Activated naive CD4-positive, alpha-beta T cell treated with anti-CD3 and anti-CD28 coated beads, Interleukin-2, amount 50 U/mL, for 72 hours (primary cell): Measurements from ENCODE around the gene MEA1. TPM values are rescaled to one million over a fixed set of nuclear protein-coding genes. Genes with fewer than 3 reads are reported as not detected.
"Not testable (repeated sequence)": the region's sequence is repeated elsewhere in the genome, so short reads cannot be mapped to it uniquely, and the experiment has no call there.

Experiments used
- ATAC-seq, 2 donors: fragments of 150-1000 bp; cut with Tn5 transposase; 2 replicates each; pipeline ENCODE4 v1.10.0; 2021; ENCODE audit warnings: mild to moderate bottlenecking in 2 of 2, moderate library complexity in 2 of 2
- DNase-seq, 2 donors: peaks; one replicate each; pipeline ENCODE4 v3.0.0; 2021 to 2022; ENCODE audit warnings: low spot score in 2 of 2
- H3K27ac Mint-ChIP-seq, 2 donors: one replicate each; pipeline ENCODE4 v1.8.0; 2022; ENCODE audit warnings: mild to moderate bottlenecking in 2 of 2, mixed read lengths in 2 of 2
- H3K36me3 Mint-ChIP-seq, 2 donors: one replicate each; pipeline ENCODE4 v1.8.0; 2022; ENCODE audit warnings: mixed read lengths in 2 of 2
- H3K9me3 Mint-ChIP-seq, 2 donors: one replicate each; pipeline ENCODE4 v1.8.0; 2022; ENCODE audit warnings: mixed read lengths in 2 of 2
- total RNA-seq, 2 donors: library from RNA; stranded (reverse); gene quantifications; one replicate each; pipeline ENCODE4 v1.2.3, GENCODE V29; 2022

The MEA1 gene
- total RNA-seq, 2 donors from 2014 or later = 79.4 to 83.6 TPM

DNA sequence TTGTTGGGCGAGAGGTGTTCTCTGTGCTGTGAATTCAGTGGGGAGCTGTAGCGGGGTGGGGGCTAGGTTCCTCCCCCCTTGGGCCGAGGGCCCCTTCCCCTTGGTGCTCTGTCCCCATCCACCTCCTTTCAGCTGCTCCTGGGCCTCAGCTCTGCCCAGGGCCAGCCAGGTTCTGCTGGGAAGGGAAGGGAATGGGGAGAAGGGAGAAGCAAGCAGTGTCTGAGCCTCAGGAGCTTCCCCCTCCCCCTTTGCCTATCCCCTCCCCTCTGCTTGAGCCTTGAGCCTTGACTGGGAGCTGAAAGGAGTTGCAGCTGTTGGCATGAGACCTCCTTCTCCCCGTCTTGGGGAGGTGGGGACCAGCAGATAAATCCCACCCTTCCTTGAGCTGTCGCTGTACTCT lies 7.1 kb upstream of the MEA1 start:
- H3K36me3 Mint-ChIP-seq = peaks cover 9 to 13% of the 10 kb centered on the region in 2 donors
- no peaks in the 10 kb centered on the region for H3K9me3 Mint-ChIP-seq
- ATAC-seq = peak in 1 of 2 donors; percentile 6
- DNase-seq = no peak
- peak overlapping the region in 1 of 2 donors; percentile 86 for H3K27ac Mint-ChIP-seq

DNA sequence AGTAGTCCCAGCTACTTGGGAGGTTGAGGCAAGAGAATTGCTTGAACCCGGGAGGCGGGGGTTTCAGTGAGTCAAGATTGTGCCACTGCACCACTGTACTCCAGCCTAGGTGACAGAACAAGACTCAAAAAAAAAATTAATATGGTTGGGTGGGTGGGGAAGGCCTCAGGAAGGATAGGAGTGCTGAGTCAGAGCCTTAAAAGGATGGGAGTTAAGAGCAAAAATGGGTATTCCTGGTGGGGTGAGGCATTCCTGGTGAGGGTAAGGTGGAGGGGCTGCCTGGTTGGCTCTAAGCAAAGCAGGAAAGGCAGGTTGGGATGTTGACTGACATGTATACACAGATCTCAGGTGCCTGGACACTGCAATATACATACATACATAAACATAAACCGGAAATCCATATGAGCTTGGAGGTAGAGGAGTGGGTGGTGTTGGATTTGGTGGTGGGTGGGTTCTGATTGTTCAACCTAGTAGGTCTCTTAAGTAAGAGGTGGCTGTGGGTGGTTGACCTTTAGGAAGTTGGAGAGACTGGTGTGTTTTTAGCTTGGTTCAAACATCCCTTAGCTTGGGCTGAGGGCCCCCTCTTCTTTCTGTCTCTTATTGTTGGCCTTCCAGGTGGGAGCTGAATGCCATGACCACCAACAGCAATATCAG lies 6.4 kb upstream of the MEA1 start:
- no peak for ATAC-seq
- no peak for DNase-seq
- H3K36me3 Mint-ChIP-seq = peaks cover 6 to 13% of the 10 kb centered on the region in 2 donors
- no peaks in the 10 kb centered on the region for H3K9me3 Mint-ChIP-seq
- H3K27ac Mint-ChIP-seq = peak overlapping the region; percentile 58 to 86

DNA sequence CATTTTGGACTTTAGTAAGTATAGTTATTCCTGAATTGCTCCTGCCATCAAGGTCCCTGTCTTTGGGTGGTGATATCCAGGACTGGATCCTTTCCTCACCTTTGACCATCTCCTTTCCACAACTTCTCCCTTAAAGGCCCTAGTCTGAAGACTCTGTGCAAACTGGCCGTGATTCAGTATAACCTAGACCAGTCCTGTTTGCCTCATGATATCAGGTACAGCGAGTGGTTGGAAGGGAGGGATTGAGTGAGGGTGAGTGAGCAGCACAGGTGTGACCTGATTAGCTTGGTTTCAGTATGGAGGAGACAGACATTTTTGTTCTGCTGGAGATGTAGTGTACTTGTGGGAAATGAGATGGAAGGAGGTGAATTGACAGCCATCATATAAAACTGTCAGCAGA lies 5.4 kb upstream of the MEA1 start:
- ATAC-seq (no peak), DNase-seq (no peak)
- Mint-ChIP-seq H3K9me3 (no peaks in the 10 kb centered on the region), H3K27ac (peak overlapping the region in 1 of 2 donors; percentile 46), H3K36me3 (peaks cover 3 to 6% of the 10 kb centered on the region in 2 donors)

GRCh38 chr6:43016943-43017334 lies 3.2 kb upstream of the MEA1 start:
- Mint-ChIP-seq H3K36me3 (peaks cover 13 to 24% of the 10 kb centered on the region in 2 donors), H3K27ac (peak overlapping the region in 1 of 2 donors; percentile 70), H3K9me3 (no peaks in the 10 kb centered on the region)
- ATAC-seq (no peak), DNase-seq (no peak)

DNA sequence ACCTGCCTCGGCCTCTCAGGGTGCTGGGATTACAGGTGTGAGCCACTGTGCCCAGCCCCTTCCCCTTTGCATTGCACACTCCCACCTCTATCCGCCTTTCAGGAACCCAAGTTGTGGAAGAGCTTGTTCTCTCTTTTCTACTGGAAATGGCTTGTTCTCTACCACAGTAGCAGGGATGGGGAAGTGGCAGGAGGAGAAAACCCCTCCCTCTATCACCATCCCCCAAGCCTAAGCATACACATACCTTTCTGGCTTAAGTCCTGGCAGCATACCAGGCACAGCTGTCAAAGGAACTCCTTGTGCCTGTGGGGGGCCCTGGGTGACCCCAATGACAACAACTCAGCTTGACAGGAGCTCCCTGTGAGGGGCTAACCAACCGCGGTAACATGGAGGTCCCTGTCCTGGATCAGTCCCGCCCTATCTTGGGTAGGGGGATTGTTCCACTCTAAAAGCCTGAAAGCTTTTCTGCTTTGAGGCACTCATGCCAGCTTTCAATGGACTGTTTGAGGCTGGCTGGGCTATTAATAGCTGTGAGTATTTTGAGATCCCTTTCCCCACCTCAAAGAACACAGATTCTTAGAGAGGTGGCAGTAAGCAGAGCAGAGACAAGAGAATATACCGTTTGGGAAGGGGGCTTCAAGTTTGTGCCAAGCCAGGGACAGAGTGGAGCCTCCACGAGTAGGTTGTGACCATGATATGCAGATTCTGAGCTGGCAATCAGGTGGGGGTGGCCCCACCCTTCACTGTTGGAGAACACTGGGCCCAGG lies 2.6 kb upstream of the MEA1 start:
- no peak for DNase-seq
- no peak for ATAC-seq
- H3K27ac Mint-ChIP-seq = peak overlapping the region in 1 of 2 donors; percentile 70
- H3K36me3 Mint-ChIP-seq = peaks cover 13 to 24% of the 10 kb centered on the region in 2 donors
- H3K9me3 Mint-ChIP-seq = no peaks in the 10 kb centered on the region

DNA sequence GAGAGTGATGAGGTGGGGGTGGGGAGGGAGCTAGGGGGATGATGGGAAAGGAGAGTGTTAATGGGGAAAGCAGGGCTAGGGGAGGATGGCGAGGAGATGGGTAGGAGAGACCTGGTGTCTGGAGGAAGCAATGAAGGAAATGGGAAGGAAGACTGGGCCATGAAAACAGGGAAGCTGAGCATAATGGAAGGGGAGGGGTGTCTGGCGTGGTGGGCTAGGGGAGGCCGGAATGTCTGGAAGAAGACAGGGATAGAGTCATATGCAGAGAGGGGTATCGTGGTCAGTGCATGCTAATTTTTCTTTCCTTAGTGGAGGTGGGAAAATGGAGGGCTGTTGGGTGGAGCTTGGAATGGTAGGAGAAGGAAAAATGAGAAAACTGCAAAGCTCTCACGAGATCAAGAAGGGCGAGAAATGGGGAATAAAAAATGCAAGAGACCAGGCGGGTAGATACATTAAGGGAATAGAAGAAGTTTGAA lies 726 bp upstream of the MEA1 start:
- ATAC-seq = no peak
- peak overlapping the region; percentile 92 to 98 for H3K27ac Mint-ChIP-seq
- no peaks in the 10 kb centered on the region for H3K9me3 Mint-ChIP-seq
- peaks cover 13 to 24% of the 10 kb centered on the region in 2 donors for H3K36me3 Mint-ChIP-seq
- DNase-seq = no peak

- Mint-ChIP-seq H3K27ac (peak overlapping the region; percentile 92 to 98), H3K9me3 (no peaks in the 10 kb centered on the region), H3K36me3 (peaks cover 13 to 24% of the 10 kb centered on the region in 2 donors)
- DNase-seq (no peak), ATAC-seq (peak; percentile 41 to 53)
Measured at GRCh38 chr6:43013097-43013842, 476 bp downstream of the MEA1 start.

GRCh38 chr6:43012364-43012763 lies 1.4 kb downstream of the MEA1 start:
- ATAC-seq = no peak
- DNase-seq = no peak
- peaks cover 13 to 17% of the 10 kb centered on the region in 2 donors for H3K36me3 Mint-ChIP-seq
- peak overlapping the region; percentile 92 to 98 for H3K27ac Mint-ChIP-seq
- H3K9me3 Mint-ChIP-seq = no peaks in the 10 kb centered on the region

- Mint-ChIP-seq H3K36me3 (peaks cover 13 to 18% of the 10 kb centered on the region in 2 donors), H3K9me3 (no peaks in the 10 kb centered on the region), H3K27ac (peak overlapping the region; percentile 77 to 92)
- ATAC-seq = no peak
- DNase-seq = no peak
Measured at GRCh38 chr6:43011207-43011606, 2.5 kb downstream of the MEA1 start.

- H3K36me3 Mint-ChIP-seq = peaks cover 13 to 24% of the 10 kb centered on the region in 2 donors
- peak in 1 of 2 donors; percentile 24 for DNase-seq
- H3K9me3 Mint-ChIP-seq = no peaks in the 10 kb centered on the region
- H3K27ac Mint-ChIP-seq = peak overlapping the region in 1 of 2 donors; percentile 72
- ATAC-seq = no peak
Measured at GRCh38 chr6:43009124-43009523, 4.6 kb downstream of the MEA1 start.

DNA sequence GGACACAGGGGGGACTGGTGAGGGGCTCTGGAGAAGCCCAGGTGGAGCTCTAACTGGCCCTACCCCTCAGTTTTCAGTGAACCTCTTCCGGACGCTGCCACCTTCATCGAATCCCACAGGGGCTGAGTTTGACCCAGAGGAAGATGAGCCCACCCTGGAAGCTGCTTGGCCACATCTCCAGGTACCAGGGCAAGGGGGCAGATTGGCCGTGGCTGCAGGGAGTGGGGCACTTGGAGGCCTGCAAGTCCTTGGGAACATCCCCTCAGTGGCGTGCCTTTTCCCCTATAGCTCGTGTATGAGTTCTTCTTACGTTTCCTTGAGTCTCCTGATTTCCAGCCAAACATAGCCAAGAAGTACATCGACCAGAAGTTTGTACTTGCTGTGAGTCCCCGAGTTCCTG lies 6.6 kb downstream of the MEA1 start:
- Mint-ChIP-seq H3K27ac (peak overlapping the region; percentile 13 to 44), H3K9me3 (no peaks in the 10 kb centered on the region), H3K36me3 (peaks cover 0 to 8% of the 10 kb centered on the region in 2 donors)
- ATAC-seq (no peak), DNase-seq (no peak)

GRCh38 chr6:43006251-43006650 lies 7.5 kb downstream of the MEA1 start:
- H3K27ac Mint-ChIP-seq = no peak overlapping the region
- ATAC-seq (no peak), DNase-seq (no peak)
- peaks cover 0 to 6% of the 10 kb centered on the region in 2 donors for H3K36me3 Mint-ChIP-seq
- no peaks in the 10 kb centered on the region for H3K9me3 Mint-ChIP-seq

DNA sequence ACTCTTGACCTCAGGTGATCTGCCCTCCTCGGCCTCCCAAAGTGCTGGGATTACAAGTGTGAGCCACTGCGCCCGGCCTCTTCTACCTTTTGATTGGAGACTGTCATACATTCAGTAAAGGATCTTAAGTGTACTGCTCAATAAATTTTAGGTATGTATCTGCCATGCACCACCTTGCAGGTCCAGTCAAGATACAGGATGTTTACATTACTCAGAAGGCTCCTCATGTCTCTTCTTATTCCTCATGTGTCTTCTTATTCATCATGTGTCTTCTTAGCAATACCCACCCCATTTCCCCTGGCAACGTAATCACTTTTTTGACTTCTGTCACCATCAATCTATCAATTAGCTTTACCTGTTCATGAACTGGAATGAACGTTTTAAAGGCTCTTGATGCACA lies 7.9 kb downstream of the MEA1 start:
- H3K27ac Mint-ChIP-seq = no peak overlapping the region
- no peak for ATAC-seq
- H3K9me3 Mint-ChIP-seq = no peaks in the 10 kb centered on the region
- no peak for DNase-seq
- peaks cover 0 to 6% of the 10 kb centered on the region in 2 donors for H3K36me3 Mint-ChIP-seq

DNA sequence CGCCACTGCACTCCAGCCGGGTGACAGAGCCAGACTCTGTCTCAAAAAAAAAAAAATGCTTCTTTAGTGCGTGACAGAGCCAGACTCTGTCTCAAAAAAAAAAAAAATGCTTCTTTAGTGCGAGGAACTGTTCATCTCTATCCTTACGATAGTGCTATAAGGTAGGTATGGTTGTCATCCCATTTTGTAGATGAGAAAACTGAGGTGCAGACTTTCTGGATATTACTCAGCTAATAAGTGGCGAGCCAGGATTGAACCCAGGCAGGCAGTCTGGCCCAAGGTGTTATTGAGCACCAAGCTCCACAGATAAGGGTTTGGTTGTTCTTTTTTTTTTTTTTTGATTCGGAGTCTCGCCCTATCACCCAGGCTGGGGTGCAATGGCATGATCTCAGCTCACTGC lies 11.9 kb downstream of the MEA1 start:
- ATAC-seq (no peak), DNase-seq (no peak)
- Mint-ChIP-seq H3K9me3 (no peaks in the 10 kb centered on the region), H3K36me3 (peaks cover 0 to 6% of the 10 kb centered on the region in 2 donors), H3K27ac (no peak overlapping the region)

- not testable (repeated sequence) for H3K27ac Mint-ChIP-seq, ATAC-seq, H3K36me3 Mint-ChIP-seq, H3K9me3 Mint-ChIP-seq, DNase-seq
Measured at GRCh38 chr6:42998205-42998604, 15.5 kb downstream of the MEA1 start.

- ATAC-seq (no peak), DNase-seq (no peak)
- no peaks in the 10 kb centered on the region for H3K36me3 Mint-ChIP-seq
- no peaks in the 10 kb centered on the region for H3K9me3 Mint-ChIP-seq
- H3K27ac Mint-ChIP-seq = no peak overlapping the region
Measured at GRCh38 chr6:42996513-42996912, 17.2 kb downstream of the MEA1 start.

GRCh38 chr6:42993445-42993844 lies 20.3 kb downstream of the MEA1 start:
- H3K27ac Mint-ChIP-seq = no peak overlapping the region

More at GRCh38 chr6:42993445-42993844, 20.3 kb downstream of the MEA1 start:
- Mint-ChIP-seq H3K9me3 (no peaks in the 10 kb centered on the region), H3K36me3 (no peaks in the 10 kb centered on the region)
- DNase-seq (no peak), ATAC-seq (no peak)
